AG20443 (cell line): ENCODE data around the gene SLC18B1.
A peak's percentile ranks its signal among the peaks of the same experiment; 100 is the strongest.

ENCODE experiments used
- DNase-seq: peaks from one replicate; pipeline ENCODE4 v3.0.0; 2012; ENCODE audit warnings: low spot score, mixed read lengths

SLC18B1 gene

GRCh38 chr6:132797951-132798868 is at the start of gene SLC18B1:
TSS of gene SLC18B1 (minus strand) at chr6:132798637. CDS start at chr6:132798456, 181 bp downstream.
- DNase-seq: peak; percentile 64

GRCh38 chr6:132843316-132844035 is 45.0 kb upstream of the SLC18B1 start:
- no peak for DNase-seq

GRCh38 chr6:132841966-132842365 is 43.5 kb upstream of the SLC18B1 start:
- no peak for DNase-seq

- no peak for DNase-seq
These were observed 34.5 kb upstream of the SLC18B1 start for GRCh38 chr6:132832891-132833290.

- DNase-seq: peak; percentile 22
These were observed 31.9 kb upstream of the SLC18B1 start for GRCh38 chr6:132830334-132830751.

- DNase-seq: peak; percentile 16
These were observed 22.4 kb upstream of the SLC18B1 start for GRCh38 chr6:132820629-132821381.

GRCh38 chr6:132819405-132820161 is 21.1 kb upstream of the SLC18B1 start:
- no peak for DNase-seq

- no peak for DNase-seq
These were observed 20.2 kb upstream of the SLC18B1 start for GRCh38 chr6:132818404-132819359.

- no peak for DNase-seq
These were observed 19.3 kb upstream of the SLC18B1 start for GRCh38 chr6:132817554-132818403.

- no peak for DNase-seq
These were observed 18.2 kb upstream of the SLC18B1 start for GRCh38 chr6:132816660-132817059.

GRCh38 chr6:132814716-132815570 is 16.5 kb upstream of the SLC18B1 start:
- no peak for DNase-seq

- DNase-seq: peak; percentile 14
These were observed 14.9 kb upstream of the SLC18B1 start for GRCh38 chr6:132813173-132813856.

GRCh38 chr6:132812756-132813172 is 14.3 kb upstream of the SLC18B1 start:
- DNase-seq: no peak

GRCh38 chr6:132812255-132812732 is 13.9 kb upstream of the SLC18B1 start:
- peak; percentile 16 for DNase-seq

GRCh38 chr6:132811276-132811675 is 12.8 kb upstream of the SLC18B1 start:
- DNase-seq: no peak

GRCh38 chr6:132805548-132805947 is 7.1 kb upstream of the SLC18B1 start:
- no peak for DNase-seq

- no peak for DNase-seq
These were observed 5.8 kb upstream of the SLC18B1 start for GRCh38 chr6:132804251-132804650.

GRCh38 chr6:132800656-132801055 is 2.2 kb upstream of the SLC18B1 start:
- no peak for DNase-seq
